K562 (cell line): ENCODE results near the gene OPA3.

Experiments used
- EZH2 ChIP-seq: IDR thresholded peaks from 2 replicates; pipeline ENCODE4 v1.6.1; 2012; ENCODE audit warnings: low read depth, mild to moderate bottlenecking, inconsistent platforms, low read length, borderline replicate concordance
- JUN ChIP-seq, 2 experiments: sonication (generic) in 1 of 2; formaldehyde crosslinking in 1 of 2; IDR thresholded peaks; 2 replicates each; pipeline versions ENCODE4 v1.6.1 to v1.8.0; 2012 to 2022; ENCODE audit warnings: borderline replicate concordance in 2 of 2, mild to moderate bottlenecking in 2 of 2, improper control_type of control experiment in 1 of 2, low read depth in 1 of 2, low read length in 1 of 2, missing genetic modification reagents in 1 of 2
- TF ChIP-seq, protein P1 (sequence below): fragments of 250-450 bp; sonication (Bioruptor Pico); IDR thresholded peaks from 2 replicates; pipeline ENCODE4 v1.8.0; 2021; ENCODE audit warnings: moderate library complexity, mild to moderate bottlenecking, inconsistent platforms

DNA sequence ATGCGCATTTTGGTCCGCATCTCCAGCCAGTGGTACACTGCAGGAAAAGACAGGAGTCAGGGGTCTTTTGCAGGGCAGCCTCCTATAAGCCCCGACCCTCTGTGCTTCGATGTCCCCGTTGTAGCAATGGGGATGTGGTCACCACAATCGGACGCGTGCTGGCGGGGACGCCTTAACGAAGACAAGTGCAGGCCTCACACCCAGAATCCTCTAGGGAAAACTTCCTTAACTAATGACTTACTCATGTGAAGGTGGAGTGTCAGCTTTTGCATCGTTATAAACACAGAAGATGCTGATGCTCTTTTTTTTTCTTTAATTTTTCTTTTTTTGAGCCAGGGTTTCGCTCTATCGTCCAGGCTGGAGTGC, 55.2 kb downstream of the OPA3 start:
- TF ChIP-seq EZH2, result no peak
- TF ChIP-seq, protein P1, sequence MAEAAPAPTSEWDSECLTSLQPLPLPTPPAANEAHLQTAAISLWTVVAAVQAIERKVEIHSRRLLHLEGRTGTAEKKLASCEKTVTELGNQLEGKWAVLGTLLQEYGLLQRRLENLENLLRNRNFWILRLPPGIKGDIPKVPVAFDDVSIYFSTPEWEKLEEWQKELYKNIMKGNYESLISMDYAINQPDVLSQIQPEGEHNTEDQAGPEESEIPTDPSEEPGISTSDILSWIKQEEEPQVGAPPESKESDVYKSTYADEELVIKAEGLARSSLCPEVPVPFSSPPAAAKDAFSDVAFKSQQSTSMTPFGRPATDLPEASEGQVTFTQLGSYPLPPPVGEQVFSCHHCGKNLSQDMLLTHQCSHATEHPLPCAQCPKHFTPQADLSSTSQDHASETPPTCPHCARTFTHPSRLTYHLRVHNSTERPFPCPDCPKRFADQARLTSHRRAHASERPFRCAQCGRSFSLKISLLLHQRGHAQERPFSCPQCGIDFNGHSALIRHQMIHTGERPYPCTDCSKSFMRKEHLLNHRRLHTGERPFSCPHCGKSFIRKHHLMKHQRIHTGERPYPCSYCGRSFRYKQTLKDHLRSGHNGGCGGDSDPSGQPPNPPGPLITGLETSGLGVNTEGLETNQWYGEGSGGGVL (CRISPR knock-in tag), result no peak
- TF ChIP-seq JUN (IDR thresholded peaks at IDR 0.05; ENCODE audit: borderline replicate concordance, low read depth, low read length), result no peak
- no peak for TF ChIP-seq JUN (CRISPR knock-in tag; IDR thresholded peaks at IDR 0.05; ENCODE audit: borderline replicate concordance)
